Cardiac septum (tissue), 1 donor: Measurements from ENCODE around the gene COPB2. TPM values are rescaled to one million over a fixed set of nuclear protein-coding genes. Genes with fewer than 3 reads are reported as not detected.
"Not testable (repeated sequence)": the region's sequence is repeated elsewhere in the genome, so short reads cannot be mapped to it uniquely, and the experiment has no call there.

Source experiments
- DNase-seq: peaks from one replicate; pipeline ENCODE4 v3.0.0-alpha.2; 2020; ENCODE audit warnings: low spot score
- intact Hi-C: fragments of 100-400 bp; cut with DNase I; formaldehyde crosslinking; loops from one replicate; pipeline ENCODE4 v1.14.0; 2022
- long read RNA-seq: library from polyadenylated mRNA; unstranded; transcript quantifications from one replicate; pipeline ENCODE4 v2.0.0, GENCODE V29; 2021
- total RNA-seq: library from RNA; stranded (reverse); fragmentation: NEBNext Ultra II Directional; extraction: Animal tissue kit (Norgen Biotek cat#: 25700); gene quantifications from one replicate; pipeline ENCODE4 v1.2.1, GENCODE V29; 2021
- donor health status: DM: no; HTN: no; CAD: no.

Gene COPB2
- total RNA-seq: 87.0 TPM
- long read RNA-seq, transcript COPB2-201 (22 exons, 3,360 nt): major isoform, 85 of 137 reads
- long read RNA-seq, partial matches to known transcripts: 33 of 137 reads
- long read RNA-seq, other reads (novel, unspliced or antisense): 17 of 137 reads

- peak; percentile 100 for DNase-seq
- intact Hi-C loops: loop anchor here (2.0 kb wide), 1 partner anchor 45 kb away; the partner anchor contains the start of gene MRPS22
Observed at GRCh38 chr3:139389552-139390368, at the start of gene COPB2. Gene COPB2 (minus strand): TSS chr3:139389647. CDS start chr3:139389550, 97 bp downstream.

DNA sequence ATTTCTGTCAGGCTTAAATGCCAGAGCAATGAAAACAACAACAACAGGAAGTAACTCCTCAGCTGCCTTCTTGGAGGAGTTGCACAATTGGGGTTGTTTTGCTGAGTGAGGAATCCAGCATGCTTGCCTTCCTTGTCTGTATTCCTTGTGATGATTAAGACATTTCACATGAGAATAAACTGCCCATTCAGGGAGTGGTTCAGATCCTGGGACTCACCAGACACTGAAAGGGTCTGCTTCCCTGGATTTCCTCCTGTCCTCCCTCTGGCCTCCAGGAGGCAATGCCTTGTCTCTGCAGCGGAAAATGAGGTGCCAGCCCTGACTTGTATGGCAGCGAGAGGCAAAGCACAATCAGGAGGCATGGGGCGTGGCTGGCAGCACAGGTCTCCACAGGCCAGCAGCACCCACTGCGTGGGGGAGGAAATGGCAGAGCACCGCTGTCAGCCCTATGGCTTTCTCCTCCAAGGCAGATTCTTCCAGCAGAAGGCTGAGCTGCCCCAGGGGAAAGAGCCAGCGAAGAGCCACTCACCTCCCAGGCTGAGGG lies 45.4 kb upstream of the COPB2 start:
- no peak for DNase-seq
- intact Hi-C loops: loop anchor here (10.0 kb wide), 1 partner anchor 1430 kb away; no protein-coding TSS in a partner anchor

GRCh38 chr3:139434228-139434627 lies 44.8 kb upstream of the COPB2 start:
- intact Hi-C loops: loop anchor here (10.0 kb wide), 1 partner anchor 1431 kb away; no protein-coding TSS in a partner anchor
- no peak for DNase-seq

DNA sequence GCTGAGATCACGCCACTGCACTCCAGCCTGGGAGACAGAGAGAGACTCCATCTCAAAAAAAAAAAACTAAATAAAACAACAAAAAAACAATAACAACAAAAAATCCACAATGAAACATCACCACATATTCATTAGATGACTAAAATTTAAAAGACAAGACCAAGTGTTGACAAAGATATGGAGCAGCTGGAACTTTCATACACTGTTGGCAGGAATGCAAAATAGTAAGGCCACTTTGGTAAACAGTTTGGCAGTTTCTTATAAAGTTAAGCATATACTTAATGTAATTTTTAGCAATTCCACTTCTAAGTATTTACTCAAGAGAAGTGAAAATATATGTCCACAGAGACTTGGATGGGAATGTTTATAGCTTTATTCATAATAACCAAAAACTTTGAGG lies 43.6 kb upstream of the COPB2 start:
- DNase-seq: no peak
- intact Hi-C loops: loop anchor here (10.0 kb wide), 1 partner anchor 1432 kb away; no protein-coding TSS in a partner anchor

DNA sequence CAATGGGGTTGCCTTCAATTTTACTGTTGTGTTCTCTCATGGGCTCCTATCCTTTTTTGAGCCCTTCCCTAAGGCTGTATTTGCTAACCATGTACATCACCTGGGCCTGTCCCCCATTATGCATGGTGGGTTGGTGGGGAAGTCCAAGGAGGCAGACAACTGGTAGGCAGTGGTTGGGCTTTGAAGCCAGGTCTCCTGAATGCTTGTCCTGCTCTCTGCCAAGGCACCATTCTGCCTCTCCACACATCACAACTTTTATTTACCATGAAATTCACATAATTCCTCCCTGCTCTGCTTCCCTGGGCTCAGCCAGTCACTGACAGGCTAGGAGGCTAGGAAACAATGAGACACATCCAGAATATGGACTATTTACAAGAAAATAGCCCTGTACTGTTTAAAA lies 41.0 kb upstream of the COPB2 start:
- DNase-seq: no peak
- intact Hi-C loops: loop anchor here (10.0 kb wide), 1 partner anchor 1434 kb away; no protein-coding TSS in a partner anchor

DNA sequence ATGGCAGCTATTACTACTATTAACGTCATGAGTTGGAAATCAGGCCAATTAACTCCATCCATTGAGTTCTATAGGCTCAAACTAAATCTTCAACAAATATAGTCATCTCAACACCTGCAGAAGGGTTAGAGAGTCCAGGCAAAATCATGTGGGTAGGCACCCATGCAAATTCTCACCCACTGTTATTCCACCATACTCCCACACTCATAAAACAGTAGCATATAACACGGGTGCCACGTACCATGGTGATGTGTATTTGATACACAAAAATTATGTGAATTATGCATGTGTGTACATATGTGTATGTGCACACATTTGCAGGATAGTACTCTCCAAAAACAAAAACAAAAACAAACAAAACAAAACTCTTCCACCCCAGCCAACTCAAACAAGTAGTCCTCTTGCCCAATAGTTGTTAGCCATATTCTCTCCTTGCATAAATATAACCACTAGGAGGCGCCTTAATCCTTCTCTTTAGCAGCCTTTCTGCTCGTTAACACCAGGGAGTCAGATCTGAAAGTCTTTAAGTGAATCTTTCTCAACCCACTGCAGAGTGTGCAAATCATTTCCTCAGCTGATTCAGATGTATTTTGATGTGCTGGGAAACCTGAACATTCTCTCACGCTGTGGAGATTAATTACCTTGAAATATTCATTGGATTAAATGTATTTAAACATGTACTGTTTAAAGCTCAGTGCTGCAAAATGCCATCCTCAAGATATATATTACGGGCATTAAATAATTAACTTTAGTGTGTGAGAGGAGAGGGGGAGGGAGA lies 38.0 kb upstream of the COPB2 start:
- intact Hi-C loops: loop anchor here (1.0 to 5.0 kb wide), 2 partner anchors 135 to 510 kb away; partner anchors contain the start of gene CLSTN2
- DNase-seq: no peak

DNA sequence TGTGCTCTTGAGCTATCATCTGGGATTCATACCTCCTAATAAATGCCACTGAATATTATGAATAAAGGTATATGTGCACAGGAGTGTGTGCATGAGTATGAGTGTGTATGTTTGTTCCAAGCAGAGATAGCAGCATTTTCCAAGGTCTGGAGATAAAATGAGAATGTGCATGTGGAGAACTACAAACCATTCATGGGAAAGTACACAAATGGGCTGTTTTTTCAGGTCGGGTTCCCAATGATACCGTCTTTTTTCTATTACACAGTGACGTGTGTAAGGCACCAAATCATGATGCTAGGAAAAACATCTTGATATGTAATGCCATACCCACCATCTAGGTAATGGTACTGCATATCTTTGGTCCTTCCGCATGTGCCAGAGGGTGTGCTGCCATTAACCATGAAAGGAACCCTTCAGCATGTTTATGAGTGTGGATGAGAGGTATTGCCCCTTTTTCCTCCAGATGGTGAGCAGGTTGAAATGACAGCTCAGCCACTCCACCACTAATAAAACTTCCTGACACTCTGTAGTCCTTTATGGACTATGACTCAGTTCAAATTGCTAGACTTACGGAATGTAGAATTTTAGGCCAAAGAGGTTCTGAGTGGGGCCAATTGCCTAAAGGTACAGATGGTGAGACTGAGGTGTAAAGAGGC lies 36.4 kb upstream of the COPB2 start:
- intact Hi-C loops: loop anchor here (5.0 kb wide), 1 partner anchor 511 kb away; the partner anchor contains the start of gene CLSTN2

GRCh38 chr3:139423232-139423631 lies 33.8 kb upstream of the COPB2 start:
- intact Hi-C loops: no loop called here
- DNase-seq: no peak

More for the DNA sequence above, 36.4 kb upstream of the COPB2 start:
- DNase-seq: no peak

GRCh38 chr3:139421460-139421859 lies 32.0 kb upstream of the COPB2 start:
- intact Hi-C loops: no loop called here

GRCh38 chr3:139421040-139421439 lies 31.6 kb upstream of the COPB2 start:
- DNase-seq: no peak
- intact Hi-C loops: no loop called here

More at GRCh38 chr3:139421460-139421859, 32.0 kb upstream of the COPB2 start:
- no peak for DNase-seq

GRCh38 chr3:139418144-139418543 lies 28.7 kb upstream of the COPB2 start:
- DNase-seq: no peak
- intact Hi-C loops: no loop called here

- intact Hi-C loops: no loop called here
Observed at GRCh38 chr3:139416275-139416674, 26.8 kb upstream of the COPB2 start.

DNA sequence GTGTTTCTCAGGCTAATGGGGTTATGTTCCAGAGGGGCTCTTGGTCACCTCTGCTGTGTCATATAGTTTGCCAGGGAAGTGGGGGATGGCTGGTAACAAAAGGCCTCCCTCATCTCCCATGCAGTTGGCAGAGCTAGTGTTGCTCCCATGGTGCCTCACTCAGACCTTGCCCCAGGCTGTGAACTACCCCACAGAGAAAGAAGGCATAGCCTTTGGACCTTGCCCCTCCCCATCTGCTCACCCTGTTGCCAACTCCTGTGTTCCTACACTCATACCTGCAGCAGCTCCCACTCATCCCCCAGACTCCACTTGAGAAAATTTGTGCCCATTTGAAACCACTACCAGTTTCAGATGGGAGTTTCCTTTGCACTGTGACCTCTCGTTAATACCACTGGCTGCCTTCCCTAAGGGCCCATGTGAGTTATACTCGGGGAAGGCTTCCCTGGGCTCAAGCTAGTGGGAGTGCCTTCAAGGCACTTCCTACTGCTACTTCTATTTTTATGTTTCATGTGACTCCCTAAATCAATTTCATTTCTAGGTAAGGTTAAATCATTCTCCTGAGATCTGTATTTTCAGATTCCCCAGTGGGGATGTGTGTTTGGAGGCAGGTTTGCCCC lies 25.3 kb upstream of the COPB2 start:
- no peak for DNase-seq
- intact Hi-C loops: no loop called here

More at GRCh38 chr3:139416275-139416674, 26.8 kb upstream of the COPB2 start:
- DNase-seq: no peak

GRCh38 chr3:139412891-139413290 lies 23.4 kb upstream of the COPB2 start:
- intact Hi-C loops, DNase-seq: not testable (repeated sequence)

DNA sequence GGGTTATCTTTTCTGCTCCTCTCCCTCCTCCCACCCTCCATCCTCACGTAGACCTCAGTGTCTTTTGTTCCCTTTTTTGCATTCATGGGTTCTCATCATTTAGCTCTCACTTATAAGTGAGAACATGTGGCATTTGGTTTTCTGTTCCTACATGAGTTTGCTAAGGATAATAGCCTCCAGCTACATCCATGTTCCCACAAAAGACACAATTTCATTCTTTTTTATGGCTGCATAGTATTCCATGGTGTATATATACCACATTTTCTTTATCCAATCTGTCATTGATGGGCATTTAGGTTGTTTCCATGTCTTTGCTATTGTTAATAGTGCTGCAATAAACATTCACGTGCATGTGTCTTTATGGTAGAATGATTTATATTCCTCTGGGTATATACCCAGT lies 11.7 kb upstream of the COPB2 start:
- intact Hi-C loops, DNase-seq: not testable (repeated sequence)

DNA sequence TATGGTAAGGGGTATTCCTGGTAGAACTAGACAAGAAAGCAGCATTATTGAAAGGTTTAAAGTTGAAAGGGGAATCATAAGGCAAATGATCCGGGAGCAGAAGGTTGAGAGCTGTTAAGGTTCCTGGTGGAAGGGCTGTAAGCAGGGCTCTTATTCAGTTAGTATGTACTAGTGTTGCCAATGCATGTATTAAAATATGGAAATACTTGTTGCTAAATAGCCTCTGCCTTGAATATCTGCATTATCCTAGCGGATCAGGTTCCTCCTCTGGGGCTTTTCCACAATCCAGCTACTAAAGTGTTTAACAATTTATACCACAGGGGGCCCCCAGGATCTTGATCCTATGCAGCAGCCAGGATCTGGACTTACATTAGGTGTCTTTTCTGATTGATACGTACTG lies 7.3 kb upstream of the COPB2 start:
- intact Hi-C loops: no loop called here
- no peak for DNase-seq

GRCh38 chr3:139394116-139394515 lies 4.7 kb upstream of the COPB2 start:
- no peak for DNase-seq
- intact Hi-C loops: no loop called here

DNA sequence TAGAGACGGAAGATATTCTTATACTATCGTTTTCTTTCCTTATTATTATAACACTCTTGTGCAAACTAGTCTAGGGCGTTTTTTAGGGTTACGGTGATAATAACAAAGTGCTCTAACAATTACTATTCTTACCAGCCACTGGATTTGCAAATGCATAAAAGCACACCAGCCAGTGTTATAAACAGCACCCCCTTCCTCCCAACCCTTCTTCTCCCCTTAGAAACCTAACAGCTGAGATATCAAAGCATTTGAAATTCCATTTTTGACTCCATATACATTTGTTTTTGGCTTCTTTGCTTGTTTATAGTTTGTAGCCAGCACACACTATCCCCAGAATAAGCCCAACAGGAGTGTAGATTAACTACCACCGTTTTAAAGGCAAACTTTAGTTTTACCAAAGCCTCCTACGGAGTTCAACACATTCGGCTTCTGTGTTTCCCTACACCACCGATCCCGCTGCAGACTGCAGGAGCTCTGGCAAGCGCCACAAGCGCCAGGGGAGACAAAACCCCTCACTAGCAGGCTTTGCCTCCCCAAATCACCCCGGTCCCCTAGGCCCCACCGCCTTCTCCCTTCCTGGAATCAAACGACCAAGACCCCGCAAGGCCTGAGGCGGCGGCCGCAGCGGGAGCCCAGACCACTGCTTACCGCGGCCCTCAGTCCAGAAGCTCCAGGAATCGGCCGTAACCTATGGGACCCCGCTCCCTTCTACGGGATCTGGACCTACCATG lies 461 bp downstream of the COPB2 start:
- intact Hi-C loops: loop anchor here (2.0 kb wide), 1 partner anchor 44 kb away; the partner anchor contains the start of gene MRPS22
- no peak for DNase-seq
